GM20000 (cell line): ENCODE results near the gene RANBP3.
A peak's percentile ranks its signal among the peaks of the same experiment; 100 is the strongest.

Experiments
- DNase-seq: peaks from one replicate; pipeline ENCODE4 v3.0.0; 2012; ENCODE audit warnings: low spot score
- CTCF ChIP-seq: IDR thresholded peaks from 2 replicates; pipeline ENCODE4 v1.5.1; 2012; ENCODE audit warnings: mild to moderate bottlenecking, control low read depth; ENCODE audit errors: extremely low read depth, missing control alignments

The RANBP3 gene

GRCh38 chr19:5903624-5904351, 74.2 kb downstream of the RANBP3 start, which contains the start of gene NDUFA11:
NDUFA11 (minus strand) TSS chr19:5903790; CDS start chr19:5903708, 82 bp downstream.
- no peak for TF ChIP-seq CTCF
- DNase-seq: peak; percentile 93

DNA sequence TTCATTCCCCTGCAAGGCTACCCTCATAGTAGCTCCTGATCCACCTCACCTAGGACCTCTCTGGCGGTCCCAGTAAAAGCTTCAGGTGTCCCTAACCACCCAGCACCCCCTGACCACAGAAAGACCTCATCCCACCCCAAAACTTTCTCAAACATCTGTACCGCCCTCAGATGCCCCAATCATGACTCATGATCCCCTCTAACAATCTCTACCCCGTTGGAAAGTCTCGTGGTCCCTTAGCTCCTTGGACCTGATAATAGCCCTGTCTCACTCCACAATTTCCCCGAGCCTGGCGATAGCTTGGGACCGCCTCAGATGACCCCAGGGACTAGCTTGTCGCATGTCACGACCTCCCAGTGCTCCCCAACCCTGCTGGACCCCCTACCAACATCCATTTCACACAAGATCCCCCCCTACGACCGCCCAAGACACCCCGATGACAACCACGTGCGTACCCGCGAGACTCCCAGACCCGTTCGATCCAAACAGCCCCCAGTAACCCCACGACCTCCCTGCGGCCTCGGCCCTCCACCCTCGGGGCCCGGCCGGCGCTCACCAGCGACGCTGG, 74.8 kb downstream of the RANBP3 start:
- no peak for DNase-seq

DNA sequence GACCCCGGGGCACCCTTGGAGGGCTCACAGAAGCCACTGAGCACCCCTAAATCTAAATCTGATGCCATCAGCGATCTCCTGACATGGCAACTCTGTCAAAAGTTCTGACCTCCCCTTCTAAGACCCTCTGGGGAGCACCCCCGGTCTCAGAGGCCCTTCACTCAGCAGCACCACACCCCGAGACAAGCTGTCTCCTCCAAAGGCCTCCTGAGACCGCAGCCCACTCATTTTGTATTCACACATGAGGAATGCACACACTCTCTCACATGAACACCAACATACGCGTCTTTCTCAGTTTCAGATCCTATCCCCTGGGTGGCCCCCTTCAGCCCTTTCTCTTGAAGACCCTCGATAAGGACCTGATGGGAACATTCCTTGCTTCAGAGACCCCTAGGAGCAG, 77.0 kb downstream of the RANBP3 start:
- TF ChIP-seq CTCF: no peak
- DNase-seq: no peak

More for the DNA sequence above, 74.8 kb downstream of the RANBP3 start:
- no peak for TF ChIP-seq CTCF

- TF ChIP-seq CTCF: no peak
- DNase-seq: no peak
Measured at GRCh38 chr19:5899728-5900526, 78.0 kb downstream of the RANBP3 start.

GRCh38 chr19:5897189-5897969, 80.6 kb downstream of the RANBP3 start:
- no peak for TF ChIP-seq CTCF
- DNase-seq: no peak

DNA sequence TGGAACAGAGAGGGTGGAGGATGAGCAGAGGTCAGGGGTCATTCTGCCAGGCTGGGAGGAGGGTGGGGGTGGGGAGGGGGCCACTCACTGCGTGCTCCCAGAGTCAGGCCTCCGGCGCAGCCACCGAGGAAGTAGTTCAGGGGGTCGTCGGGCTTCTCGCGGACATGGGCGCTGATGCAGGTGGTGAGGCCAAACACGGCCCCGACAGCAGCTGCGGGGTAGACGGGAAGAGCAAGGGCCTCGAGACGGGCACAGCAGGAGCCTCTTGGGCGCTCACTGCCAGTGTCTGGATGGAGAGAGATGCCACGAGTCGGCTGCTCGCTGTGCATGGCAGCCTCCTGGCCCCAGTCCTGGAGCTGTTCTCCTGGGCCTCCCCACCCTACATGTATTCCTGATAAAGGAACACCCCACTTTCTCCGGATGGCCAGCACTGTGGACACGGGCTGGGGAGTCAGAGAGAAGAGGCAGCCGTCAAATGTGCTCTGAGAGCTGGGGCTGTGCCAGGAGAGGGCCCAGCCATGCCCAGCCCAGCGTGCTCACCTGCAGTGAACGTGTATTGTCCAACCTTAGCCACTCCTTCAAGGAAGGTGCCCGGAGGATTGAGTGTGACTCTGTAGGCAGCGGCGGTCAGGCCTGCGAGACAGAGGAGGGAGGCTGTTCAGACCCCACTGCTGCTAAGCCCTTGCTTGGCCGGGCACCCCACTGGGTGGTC, 81.4 kb downstream of the RANBP3 start:
- TF ChIP-seq CTCF: no peak
- no peak for DNase-seq
